Measurements from ENCODE around the gene DOCK8.

Gene DOCK8

GRCh38 chr9:426264-426663 is 211.6 kb downstream of the DOCK8 start:
- no peak for DNase-seq

GRCh38 chr9:426976-427375 is 212.3 kb downstream of the DOCK8 start:
- DNase-seq = no peak

GRCh38 chr9:431701-432100 is 217.0 kb downstream of the DOCK8 start:
- no peak for DNase-seq

GRCh38 chr9:436482-436881 is 221.8 kb downstream of the DOCK8 start:
- DNase-seq = no peak

- no peak for DNase-seq
These were observed 222.4 kb downstream of the DOCK8 start for GRCh38 chr9:437066-437465.

- no peak for DNase-seq
These were observed 222.9 kb downstream of the DOCK8 start for GRCh38 chr9:437574-438001.

- DNase-seq = no peak
These were observed 223.4 kb downstream of the DOCK8 start for GRCh38 chr9:438066-438465.

GRCh38 chr9:438961-439768 is 224.5 kb downstream of the DOCK8 start:
- no peak for DNase-seq

GRCh38 chr9:441126-441525 is 226.5 kb downstream of the DOCK8 start:
- no peak for DNase-seq

GRCh38 chr9:444528-444927 is 229.9 kb downstream of the DOCK8 start:
- no peak for DNase-seq

GRCh38 chr9:445033-445432 is 230.4 kb downstream of the DOCK8 start:
- no peak for DNase-seq

GRCh38 chr9:446074-446699 is 231.5 kb downstream of the DOCK8 start:
- no peak for DNase-seq

GRCh38 chr9:447230-448025 is 232.8 kb downstream of the DOCK8 start:
- DNase-seq = no peak

- no peak for DNase-seq
These were observed 235.4 kb downstream of the DOCK8 start for GRCh38 chr9:450057-450456.

- no peak for DNase-seq
These were observed 235.9 kb downstream of the DOCK8 start for GRCh38 chr9:450561-450960.

GRCh38 chr9:453832-454231 is 239.2 kb downstream of the DOCK8 start:
- no peak for DNase-seq

GRCh38 chr9:456365-456764 is 241.7 kb downstream of the DOCK8 start:
- DNase-seq = no peak

GRCh38 chr9:458590-458989 is 243.9 kb downstream of the DOCK8 start:
- no peak for DNase-seq

- no peak for DNase-seq
These were observed 245.1 kb downstream of the DOCK8 start for GRCh38 chr9:459491-460444.

GRCh38 chr9:462121-462520 is 247.5 kb downstream of the DOCK8 start:
- DNase-seq = no peak

- no peak for DNase-seq
These were observed 247.9 kb downstream of the DOCK8 start for GRCh38 chr9:462606-463005.

- DNase-seq = no peak
These were observed 248.9 kb downstream of the DOCK8 start for GRCh38 chr9:463455-464171.
